Thoracic aorta (tissue), 2 donors: ENCODE measurements around the gene GABRG3. TPM values are rescaled to one million over a fixed set of nuclear protein-coding genes. Genes with fewer than 3 reads are reported as not detected.

ENCODE experiments used
- ATAC-seq: fragments of 150-250 bp; one replicate; pipeline ENCODE4 v1.8.0; 2017; ENCODE audit warnings: low read depth; ENCODE audit not compliant: insufficient number of reproducible peaks, low FRiP score
- DNase-seq: peaks from one replicate; pipeline ENCODE4 v3.0.0-alpha.2; 2020; ENCODE audit warnings: low spot score
- H3K27ac ChIP-seq, 2 donors: fragments of 200-600 bp; sonication (generic); 1 replicate in 1 of 2; 2 replicates in 1 of 2; pipeline ENCODE4 v1.5.1; 2016; ENCODE audit warnings: mild to moderate bottlenecking in 2 of 2, moderate library complexity in 2 of 2
- H3K27me3 ChIP-seq: fragments of 200-600 bp; sonication (generic); replicated peaks from 2 replicates; pipeline ENCODE4 v1.6.0; 2016; ENCODE audit warnings: mild to moderate bottlenecking; ENCODE audit not compliant: insufficient read depth
- H3K36me3 ChIP-seq: fragments of 200-600 bp; sonication (generic); one replicate; pipeline ENCODE4 v1.5.1; 2016
- H3K4me1 ChIP-seq, 2 donors: fragments of 200-600 bp; sonication (generic); 1 replicate in 1 of 2; 2 replicates in 1 of 2; pipeline versions ENCODE4 v1.5.1 to v1.6.0; 2016; ENCODE audit warnings: low read depth in 2 of 2, mild to moderate bottlenecking in 1 of 2; ENCODE audit not compliant: control insufficient read depth in 1 of 2
- H3K4me3 ChIP-seq: fragments of 200-600 bp; sonication (generic); 2 replicates; pipeline ENCODE4 v1.5.1; 2016; ENCODE audit warnings: mild to moderate bottlenecking
- H3K9me3 ChIP-seq: fragments of 200-600 bp; sonication (generic); 2 replicates; pipeline ENCODE4 v1.5.1; 2016
- total RNA-seq, 2 donors: library from RNA; depleted of rRNA; stranded (reverse); fragments of >200 nt; gene quantifications; one replicate each; pipeline versions ENCODE4 v1.1.0 to v1.2.3, GENCODE V29; 2016
- TF ChIP-seq, protein P1 (sequence below): fragments of 200-600 bp; sonication (generic); IDR thresholded peaks from one replicate; pipeline ENCODE4 v1.5.1; 2019; ENCODE audit warnings: antibody characterized with exemption

The GABRG3 gene
- total RNA-seq, 2 donors from 2014 or later, result not detected

- no peaks in the 10 kb centered on the region for H3K4me1 ChIP-seq
- no peaks in the 10 kb centered on the region for H3K27me3 ChIP-seq
- no peaks in the 10 kb centered on the region for H3K36me3 ChIP-seq
- ATAC-seq (no peak), DNase-seq (no peak)
- TF ChIP-seq, protein P1, sequence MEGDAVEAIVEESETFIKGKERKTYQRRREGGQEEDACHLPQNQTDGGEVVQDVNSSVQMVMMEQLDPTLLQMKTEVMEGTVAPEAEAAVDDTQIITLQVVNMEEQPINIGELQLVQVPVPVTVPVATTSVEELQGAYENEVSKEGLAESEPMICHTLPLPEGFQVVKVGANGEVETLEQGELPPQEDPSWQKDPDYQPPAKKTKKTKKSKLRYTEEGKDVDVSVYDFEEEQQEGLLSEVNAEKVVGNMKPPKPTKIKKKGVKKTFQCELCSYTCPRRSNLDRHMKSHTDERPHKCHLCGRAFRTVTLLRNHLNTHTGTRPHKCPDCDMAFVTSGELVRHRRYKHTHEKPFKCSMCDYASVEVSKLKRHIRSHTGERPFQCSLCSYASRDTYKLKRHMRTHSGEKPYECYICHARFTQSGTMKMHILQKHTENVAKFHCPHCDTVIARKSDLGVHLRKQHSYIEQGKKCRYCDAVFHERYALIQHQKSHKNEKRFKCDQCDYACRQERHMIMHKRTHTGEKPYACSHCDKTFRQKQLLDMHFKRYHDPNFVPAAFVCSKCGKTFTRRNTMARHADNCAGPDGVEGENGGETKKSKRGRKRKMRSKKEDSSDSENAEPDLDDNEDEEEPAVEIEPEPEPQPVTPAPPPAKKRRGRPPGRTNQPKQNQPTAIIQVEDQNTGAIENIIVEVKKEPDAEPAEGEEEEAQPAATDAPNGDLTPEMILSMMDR, result no peak
- H3K27ac ChIP-seq, result no peak overlapping the region
- no peaks in the 10 kb centered on the region for H3K9me3 ChIP-seq
- H3K4me3 ChIP-seq, result no peak overlapping the region
Observed at GRCh38 chr15:27135151-27135550, 164.2 kb downstream of the GABRG3 start.

DNA sequence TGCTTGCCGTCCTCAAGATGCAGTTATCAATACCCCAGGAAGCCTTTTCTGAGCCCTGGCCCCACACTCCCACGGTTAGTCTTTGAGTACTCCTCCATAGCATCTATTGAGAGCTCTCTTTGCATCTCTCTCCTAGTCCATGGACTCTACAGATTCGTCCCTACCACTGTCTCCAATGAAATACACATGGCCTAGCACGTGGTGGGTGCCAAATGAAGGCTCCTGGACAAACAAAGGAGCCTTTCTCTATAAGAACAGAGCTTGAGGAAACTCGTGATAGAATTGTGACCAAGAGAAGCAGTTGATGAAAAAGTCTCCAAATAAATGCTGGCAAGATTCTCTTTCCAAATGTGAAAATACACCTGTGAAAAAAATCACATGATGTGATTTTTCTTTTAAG lies 166.1 kb downstream of the GABRG3 start:
- Histone ChIP-seq H3K4me3 (no peak overlapping the region), H3K4me1 (no peaks in the 10 kb centered on the region), H3K36me3 (no peaks in the 10 kb centered on the region), H3K9me3 (no peaks in the 10 kb centered on the region), H3K27ac (no peak overlapping the region), H3K27me3 (no peaks in the 10 kb centered on the region)
- ATAC-seq, result no peak
- TF ChIP-seq, protein P1, result no peak
- no peak for DNase-seq

GRCh38 chr15:27165590-27165989 lies 194.6 kb downstream of the GABRG3 start:
- no peak for ATAC-seq
- TF ChIP-seq, protein P1, result no peak

GRCh38 chr15:27166917-27167316 lies 195.9 kb downstream of the GABRG3 start:
- no peak for DNase-seq
- Histone ChIP-seq H3K27ac (no peak overlapping the region), H3K36me3 (no peaks in the 10 kb centered on the region), H3K4me3 (no peak overlapping the region), H3K9me3 (no peaks in the 10 kb centered on the region), H3K4me1 (no peaks in the 10 kb centered on the region), H3K27me3 (no peaks in the 10 kb centered on the region)
- no peak for ATAC-seq
- TF ChIP-seq, protein P1, result no peak

More at GRCh38 chr15:27165590-27165989, 194.6 kb downstream of the GABRG3 start:
- no peaks in the 10 kb centered on the region for H3K36me3 ChIP-seq
- DNase-seq, result no peak
- no peaks in the 10 kb centered on the region for H3K9me3 ChIP-seq
- H3K27ac ChIP-seq, result no peak overlapping the region
- no peaks in the 10 kb centered on the region for H3K27me3 ChIP-seq
- H3K4me1 ChIP-seq, result no peaks in the 10 kb centered on the region
- H3K4me3 ChIP-seq, result no peak overlapping the region

- DNase-seq, result no peak
- no peaks in the 10 kb centered on the region for H3K27me3 ChIP-seq
- ATAC-seq, result no peak
- no peaks in the 10 kb centered on the region for H3K36me3 ChIP-seq
- no peaks in the 10 kb centered on the region for H3K4me1 ChIP-seq
- TF ChIP-seq, protein P1, result no peak
- H3K27ac ChIP-seq, result no peak overlapping the region
- no peaks in the 10 kb centered on the region for H3K9me3 ChIP-seq
- no peak overlapping the region for H3K4me3 ChIP-seq
Observed at GRCh38 chr15:27167738-27168137, 196.8 kb downstream of the GABRG3 start.
